HFF-Myc (cell line): ENCODE data around the gene SLC66A1.

ENCODE experiments used
- DNase-seq: peaks from one replicate; pipeline ENCODE4 v3.0.0-alpha.2; 2011; ENCODE audit warnings: low read depth; ENCODE audit errors: extremely low read depth
- H3K4me3 ChIP-seq: replicated peaks from 2 replicates; pipeline ENCODE4 v1.5.1; 2011; ENCODE audit warnings: low read depth, mild to moderate bottlenecking, control low read depth, low read length
- CTCF ChIP-seq: IDR thresholded peaks from 2 replicates; pipeline ENCODE4 v1.5.1; 2012; ENCODE audit warnings: mild to moderate bottlenecking, low read depth, low read length, control low read depth; ENCODE audit errors: missing control alignments

SLC66A1 gene

GRCh38 chr1:19377812-19378718, 65.9 kb downstream of the SLC66A1 start:
- no peak for TF ChIP-seq CTCF
- no peak overlapping the region for H3K4me3 ChIP-seq
- DNase-seq = no peak
